Measurements from ENCODE around the gene NDE1.
A peak's percentile ranks its signal among the peaks of the same experiment; 100 is the strongest.

Gene NDE1

DNA sequence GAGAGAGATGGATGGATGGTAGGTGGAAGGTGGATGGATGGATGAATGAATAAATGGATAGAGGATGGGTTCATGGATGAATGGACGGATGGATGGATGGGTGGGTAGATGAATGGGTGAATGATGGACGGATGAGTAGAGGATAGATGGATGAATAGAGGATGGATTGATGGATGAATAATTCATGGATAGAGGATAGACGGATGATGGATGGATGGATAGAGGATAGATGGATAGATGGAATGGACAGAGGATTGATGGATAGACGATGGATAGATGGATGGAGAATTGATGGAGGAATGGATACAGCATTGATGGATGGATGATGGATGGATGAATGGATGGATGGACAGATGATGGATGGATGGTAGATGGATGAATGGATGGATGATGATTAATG, 115.1 kb downstream of the NDE1 start:
- DNase-seq (ENCODE audit: low read depth in 1 of 2, low spot score in 1 of 2) = no peak

DNA sequence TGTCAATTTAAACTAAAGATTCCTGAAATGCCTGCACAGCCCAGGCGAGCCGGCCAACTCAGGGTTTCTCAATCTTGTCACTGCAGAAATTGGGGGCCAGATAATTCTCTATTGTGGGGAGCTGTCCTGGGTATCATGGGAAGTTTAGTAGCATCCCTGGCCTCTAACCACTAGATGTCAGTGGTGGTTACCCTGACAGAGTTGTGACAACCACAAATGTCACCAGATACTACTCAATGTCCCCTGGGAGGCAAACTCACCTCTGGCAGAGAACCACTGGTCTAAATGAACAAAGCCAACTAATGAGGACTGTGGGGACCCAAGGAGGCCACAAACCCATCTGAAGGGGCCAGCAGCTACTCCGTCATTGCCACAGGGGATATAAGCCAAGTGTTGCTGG, 115.8 kb downstream of the NDE1 start:
- peak in 1 of 2 donors; percentile 17 for DNase-seq (ENCODE audit: low read depth in 1 of 2, low spot score in 1 of 2)

DNA sequence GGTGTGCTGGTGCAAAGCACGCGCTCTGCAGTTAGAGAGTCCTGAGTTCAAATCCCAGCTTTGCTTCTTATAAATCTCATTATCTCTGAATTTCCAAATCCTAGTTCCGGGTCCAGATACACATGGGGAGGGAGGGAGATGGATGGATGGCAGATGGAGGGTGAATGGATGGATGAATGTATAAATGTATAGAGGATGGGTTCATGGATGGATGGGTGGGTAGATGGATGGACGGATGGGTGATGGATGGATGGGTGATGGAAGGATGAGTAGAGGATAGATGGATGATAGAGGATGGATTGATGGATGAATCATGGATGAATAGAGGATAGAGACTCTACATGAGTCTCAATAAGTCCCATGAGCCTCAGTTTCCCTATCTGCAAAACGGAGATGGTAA, 116.9 kb downstream of the NDE1 start:
- DNase-seq (ENCODE audit: low read depth in 1 of 2, low spot score in 1 of 2) = no peak

DNA sequence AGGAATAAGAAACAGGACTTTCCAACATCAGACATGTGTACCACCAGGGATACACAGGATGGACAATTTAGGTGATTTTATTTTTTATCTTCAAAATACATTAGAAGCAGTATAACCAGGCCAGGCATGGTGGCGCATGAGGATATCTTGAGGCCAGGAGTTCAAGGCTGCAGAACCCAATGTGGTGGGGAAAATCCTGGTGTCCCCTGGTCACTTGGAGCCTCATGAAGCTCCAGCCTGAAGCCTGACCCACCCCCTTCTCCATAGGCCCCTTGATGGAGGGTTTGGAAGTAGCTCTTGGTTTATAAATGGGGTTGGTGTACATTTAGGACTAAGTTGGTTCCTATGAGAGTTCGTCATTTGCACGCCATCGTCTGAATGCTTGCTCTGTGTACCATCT, 118.2 kb downstream of the NDE1 start:
- DNase-seq (ENCODE audit: low read depth in 1 of 2, low spot score in 1 of 2) = no peak

DNA sequence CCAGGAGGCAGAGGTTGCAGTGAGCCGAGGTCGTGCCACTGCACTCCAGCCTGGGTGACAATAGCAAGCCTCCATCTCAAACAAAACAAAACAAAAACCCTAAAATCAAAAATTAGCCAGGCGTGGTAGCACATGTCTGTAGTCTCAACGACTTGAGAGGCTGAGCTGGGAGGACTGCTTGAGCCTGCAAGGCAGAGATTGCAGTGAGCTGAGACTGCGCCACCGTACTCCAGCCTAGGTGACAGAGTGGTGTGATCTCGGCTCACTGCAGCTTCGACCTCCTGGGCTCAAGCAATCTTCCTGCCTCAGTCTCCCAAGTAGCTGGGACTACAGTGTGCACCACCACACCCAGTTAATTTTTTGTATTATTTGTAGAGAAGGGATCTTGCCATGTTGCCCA, 119.2 kb downstream of the NDE1 start:
- DNase-seq (ENCODE audit: low read depth in 1 of 2, low spot score in 1 of 2) = no peak

DNA sequence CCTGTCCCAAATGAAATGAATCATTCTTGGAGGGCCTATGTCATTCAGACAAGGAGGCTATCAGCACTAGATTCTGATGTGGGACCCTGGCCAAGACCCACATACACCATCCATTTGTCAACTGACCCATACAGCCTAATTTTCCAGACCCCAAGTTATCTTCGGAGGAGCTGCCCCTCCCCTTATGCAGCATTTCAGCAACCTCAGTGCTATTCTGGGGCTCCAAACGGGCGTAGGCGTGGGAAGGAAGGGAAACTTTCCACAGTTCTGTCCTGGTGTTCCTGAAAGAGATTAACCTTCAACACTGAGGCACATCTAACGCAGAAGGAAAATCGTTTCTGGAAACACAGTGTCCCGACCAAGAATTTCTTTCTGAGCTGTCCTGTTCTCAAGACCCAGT, 120.1 kb downstream of the NDE1 start:
- DNase-seq (ENCODE audit: low read depth in 1 of 2, low spot score in 1 of 2) = no peak

DNA sequence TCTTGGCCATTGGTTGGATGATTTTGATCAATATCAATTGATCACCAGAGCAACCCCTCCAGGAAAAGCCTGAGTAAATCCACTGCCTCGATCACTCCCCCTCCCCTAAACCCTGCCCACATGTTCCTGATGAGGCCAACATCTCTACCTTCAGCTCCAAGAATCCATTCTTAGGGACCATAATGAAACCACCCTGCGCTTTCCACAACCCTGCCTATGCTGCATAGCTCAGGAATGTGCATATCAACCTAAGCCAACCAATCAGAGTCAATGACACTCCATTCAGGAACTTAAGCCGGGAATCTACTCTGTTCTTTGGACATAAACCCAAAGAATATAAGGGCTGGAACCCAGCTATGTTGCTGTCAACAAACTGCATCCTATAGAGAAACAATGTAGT, 120.5 kb downstream of the NDE1 start:
- no peak for DNase-seq (ENCODE audit: low read depth in 1 of 2, low spot score in 1 of 2)

DNA sequence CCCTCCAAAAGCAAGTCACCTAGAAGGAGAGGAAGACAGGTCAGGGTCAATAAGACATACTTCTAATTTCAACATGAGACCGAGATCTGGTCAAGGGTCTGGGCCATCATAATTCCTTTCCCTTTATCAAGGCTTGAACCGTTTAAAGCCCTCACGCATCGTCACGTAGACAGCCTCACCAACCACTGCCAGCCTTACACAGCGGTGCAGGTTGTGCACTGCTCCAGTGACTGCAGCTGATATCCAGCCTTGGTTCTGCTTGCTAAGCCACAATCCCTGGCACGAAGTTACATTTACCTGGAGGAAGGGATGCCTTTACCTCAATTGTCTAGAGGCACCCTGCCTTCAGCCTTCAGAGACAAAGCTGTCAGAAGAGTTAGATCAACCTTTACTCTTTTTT, 121.6 kb downstream of the NDE1 start:
- no peak for DNase-seq (ENCODE audit: low read depth in 1 of 2, low spot score in 1 of 2)

DNA sequence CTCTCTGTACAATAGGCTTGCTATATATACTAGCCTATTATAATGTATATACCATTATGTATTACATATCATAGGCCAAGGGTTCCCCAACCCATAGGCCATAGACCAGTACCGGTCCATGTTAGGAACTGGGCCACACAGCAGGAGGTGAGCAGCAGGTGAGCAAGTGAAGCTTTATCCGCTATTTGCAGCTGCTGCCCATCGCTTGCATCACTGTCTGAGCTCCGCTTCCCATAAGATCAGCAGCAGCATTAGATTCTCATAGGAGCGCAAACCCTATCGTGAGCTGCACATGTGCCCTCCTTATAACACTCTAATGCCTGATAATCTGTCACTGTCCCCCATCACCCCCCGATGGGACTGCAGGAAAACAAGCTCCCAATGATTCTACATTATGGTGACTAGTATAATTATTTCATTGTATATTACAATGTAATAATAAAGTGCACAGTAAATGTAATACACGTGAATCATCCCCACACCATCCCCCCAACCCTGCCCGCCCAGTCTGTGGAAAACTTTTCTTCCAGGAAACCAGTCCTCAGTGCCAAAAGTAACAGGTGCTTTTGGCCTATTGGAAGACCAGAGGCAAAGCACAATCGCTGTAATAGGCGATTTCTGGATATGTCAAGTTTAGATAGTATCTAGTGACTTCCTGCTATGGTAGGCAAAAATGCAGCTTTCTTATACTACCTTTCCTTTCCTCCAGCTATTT, 122.7 kb downstream of the NDE1 start:
- no peak for DNase-seq (ENCODE audit: low read depth in 1 of 2, low spot score in 1 of 2)

DNA sequence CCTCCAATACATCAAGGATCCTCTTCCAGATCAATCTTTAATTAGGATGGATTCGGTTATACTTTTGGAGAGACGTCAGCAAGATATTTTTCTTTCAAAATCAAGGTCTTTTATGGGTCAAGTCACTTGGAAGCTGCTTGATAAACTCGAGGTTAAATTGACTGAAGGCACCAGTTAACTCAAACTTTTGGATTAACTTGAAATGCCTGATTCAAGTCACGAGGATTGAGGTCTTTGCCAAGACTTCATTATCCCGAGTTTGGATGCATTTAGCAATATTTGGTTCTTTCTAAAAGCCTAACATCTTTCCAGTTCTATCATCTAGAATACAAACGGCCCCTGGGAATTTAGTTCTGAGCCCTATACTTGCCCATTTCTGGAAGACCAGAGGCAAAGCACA, 123.9 kb downstream of the NDE1 start:
- DNase-seq (ENCODE audit: low read depth in 1 of 2, low spot score in 1 of 2) = no peak

DNA sequence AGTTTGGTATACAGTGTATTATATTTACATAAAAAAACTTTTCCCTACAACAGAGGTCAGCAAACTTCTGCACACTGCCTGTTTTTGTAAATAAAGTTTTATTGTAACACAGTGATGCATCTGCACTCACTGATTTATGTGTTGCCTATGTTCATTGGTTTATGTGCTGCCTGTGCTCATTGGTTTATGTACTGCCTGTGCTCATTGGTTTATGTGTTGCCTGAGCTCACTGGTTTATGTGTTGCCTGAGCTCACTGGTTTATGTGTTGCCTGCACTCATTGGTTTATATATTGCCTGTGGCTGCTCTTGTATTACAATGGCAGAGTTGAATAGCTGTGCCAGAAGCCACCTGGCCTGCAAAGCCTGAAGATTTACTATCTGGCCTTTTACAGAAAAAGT, 125.2 kb downstream of the NDE1 start:
- no peak for DNase-seq (ENCODE audit: low read depth in 1 of 2, low spot score in 1 of 2)

DNA sequence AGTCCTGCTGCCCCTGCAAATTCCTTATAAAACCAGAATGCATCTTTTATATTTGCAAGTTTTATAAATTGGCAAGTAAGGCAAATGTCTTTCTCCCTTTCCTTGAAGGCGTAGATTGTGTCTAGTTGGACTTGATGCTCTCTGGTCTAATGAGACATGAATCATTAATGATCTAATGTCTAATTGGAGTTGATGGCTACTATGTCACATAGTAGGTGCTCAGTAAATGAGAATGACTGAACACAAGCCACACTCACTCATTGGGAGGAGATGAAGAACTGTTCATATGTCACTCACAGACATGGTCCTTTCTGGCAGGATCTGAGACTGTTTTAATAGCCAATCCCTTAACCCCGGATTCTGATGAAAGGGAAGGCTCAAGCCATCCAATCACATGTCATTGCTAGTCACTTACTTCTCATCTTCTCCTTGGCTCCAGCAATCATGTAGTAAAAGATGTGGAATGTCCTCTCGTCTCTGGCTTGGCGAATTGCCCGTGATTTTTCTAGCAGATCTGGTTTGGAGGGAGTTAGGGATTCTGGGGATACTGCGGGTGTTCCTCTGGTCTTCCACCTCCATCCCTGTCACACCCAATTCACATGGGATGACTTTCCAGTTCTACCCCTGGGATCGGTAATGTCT, 125.7 kb downstream of the NDE1 start:
- no peak for DNase-seq (ENCODE audit: low read depth in 1 of 2, low spot score in 1 of 2)

All from activated CD4-positive, alpha-beta T cell treated with anti-CD3 and anti-CD28 coated beads, Interleukin-2, amount 50 U/mL, for 24 hours (primary cell).